ENCODE measurements around the gene SYNM.

Gene SYNM

GRCh38 chr15:99182791-99183190 is 77.9 kb downstream of the SYNM start:
- TF ChIP-seq RARB (CRISPR knock-in tag; IDR thresholded peaks at IDR 0.05), result no peak
- TF ChIP-seq TCF4 (CRISPR knock-in tag; IDR thresholded peaks at IDR 0.05; ENCODE audit: borderline replicate concordance), result no peak
- no peak for TF ChIP-seq TOX (CRISPR knock-in tag; IDR thresholded peaks at IDR 0.05; ENCODE audit: borderline replicate concordance)
- TF ChIP-seq CSDC2 (CRISPR knock-in tag; IDR thresholded peaks at IDR 0.05), result no peak
- no peak for TF ChIP-seq ESRRG (CRISPR knock-in tag; IDR thresholded peaks at IDR 0.05)
- no peak for TF ChIP-seq POU6F1 (CRISPR knock-in tag; IDR thresholded peaks at IDR 0.05; ENCODE audit: borderline replicate concordance, low read depth)
- TF ChIP-seq GLIS3 (CRISPR knock-in tag; IDR thresholded peaks at IDR 0.05), result no peak
- no peak for TF ChIP-seq ZC3H10 (CRISPR knock-in tag; IDR thresholded peaks at IDR 0.05)
- ATAC-seq, result no peak

All from SK-N-SH treated with all-trans-retinoic acid at 6 μM for 48 hours (cell line).